ENCODE results near the gene PON2.

GRCh38 chr7:95476904-95477594 is 42.2 kb upstream of the PON2 start:
- TF ChIP-seq CTCF (IDR thresholded peaks at IDR 0.05 in 2 of 3, conservative IDR thresholded peaks at IDR 0.05 in 1 of 3; ENCODE audit: borderline replicate concordance in 1 of 3, insufficient read depth in 1 of 3, low read depth in 2 of 3, low read length in 2 of 3): peak; percentile 58 to 80 (median 62); a peak in 5 of 6 replicates
- TF ChIP-seq JUND (IDR thresholded peaks at IDR 0.05): no peak
- no peak for TF ChIP-seq POLR2AphosphoS5 (IDR thresholded peaks at IDR 0.05; ENCODE audit: low read depth, low read length)
- TF ChIP-seq POLR2A (IDR thresholded peaks at IDR 0.05; ENCODE audit: borderline replicate concordance, extremely low read depth, insufficient read depth, insufficient read length): no peak
- no peak for TF ChIP-seq EZH2phosphoT487 (IDR thresholded peaks at IDR 0.05; ENCODE audit: borderline replicate concordance)
- TF ChIP-seq, protein P1, sequence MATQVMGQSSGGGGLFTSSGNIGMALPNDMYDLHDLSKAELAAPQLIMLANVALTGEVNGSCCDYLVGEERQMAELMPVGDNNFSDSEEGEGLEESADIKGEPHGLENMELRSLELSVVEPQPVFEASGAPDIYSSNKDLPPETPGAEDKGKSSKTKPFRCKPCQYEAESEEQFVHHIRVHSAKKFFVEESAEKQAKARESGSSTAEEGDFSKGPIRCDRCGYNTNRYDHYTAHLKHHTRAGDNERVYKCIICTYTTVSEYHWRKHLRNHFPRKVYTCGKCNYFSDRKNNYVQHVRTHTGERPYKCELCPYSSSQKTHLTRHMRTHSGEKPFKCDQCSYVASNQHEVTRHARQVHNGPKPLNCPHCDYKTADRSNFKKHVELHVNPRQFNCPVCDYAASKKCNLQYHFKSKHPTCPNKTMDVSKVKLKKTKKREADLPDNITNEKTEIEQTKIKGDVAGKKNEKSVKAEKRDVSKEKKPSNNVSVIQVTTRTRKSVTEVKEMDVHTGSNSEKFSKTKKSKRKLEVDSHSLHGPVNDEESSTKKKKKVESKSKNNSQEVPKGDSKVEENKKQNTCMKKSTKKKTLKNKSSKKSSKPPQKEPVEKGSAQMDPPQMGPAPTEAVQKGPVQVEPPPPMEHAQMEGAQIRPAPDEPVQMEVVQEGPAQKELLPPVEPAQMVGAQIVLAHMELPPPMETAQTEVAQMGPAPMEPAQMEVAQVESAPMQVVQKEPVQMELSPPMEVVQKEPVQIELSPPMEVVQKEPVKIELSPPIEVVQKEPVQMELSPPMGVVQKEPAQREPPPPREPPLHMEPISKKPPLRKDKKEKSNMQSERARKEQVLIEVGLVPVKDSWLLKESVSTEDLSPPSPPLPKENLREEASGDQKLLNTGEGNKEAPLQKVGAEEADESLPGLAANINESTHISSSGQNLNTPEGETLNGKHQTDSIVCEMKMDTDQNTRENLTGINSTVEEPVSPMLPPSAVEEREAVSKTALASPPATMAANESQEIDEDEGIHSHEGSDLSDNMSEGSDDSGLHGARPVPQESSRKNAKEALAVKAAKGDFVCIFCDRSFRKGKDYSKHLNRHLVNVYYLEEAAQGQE (IDR thresholded peaks at IDR 0.05; ENCODE audit: low read depth): no peak
- TF ChIP-seq MAX (IDR thresholded peaks at IDR 0.05): no peak
- TF ChIP-seq RAD21 (IDR thresholded peaks at IDR 0.05; ENCODE audit: low read depth): peak; percentile 82
- TF ChIP-seq SP1 (IDR thresholded peaks at IDR 0.05; ENCODE audit: low read depth): no peak
- TF ChIP-seq EGR1 (IDR thresholded peaks at IDR 0.05; ENCODE audit: low read depth): no peak
- no peak for TF ChIP-seq ATF3 (IDR thresholded peaks at IDR 0.05)
- no peak for TF ChIP-seq SIN3A (IDR thresholded peaks at IDR 0.05; ENCODE audit: low read depth)
- TF ChIP-seq SRF (IDR thresholded peaks at IDR 0.05; ENCODE audit: low read depth): no peak

Measured in HCT116 (cell line).